H1 (cell line): ENCODE measurements around the gene RSU1. TPM values are rescaled to one million over a fixed set of nuclear protein-coding genes. Genes with fewer than 3 reads are reported as not detected.

Source experiments
- CTCF ChIA-PET: fragments of 300-600 bp; sonication (Branson Sonifier 250); formaldehyde crosslinking; loops from one replicate; lab custom pipeline; 2021; ENCODE audit not compliant: partially characterized antibody; lab: Charles Lee
- POLR2A ChIA-PET: fragments of 300-600 bp; sonication (Branson Sonifier 250); formaldehyde crosslinking; loops from one replicate; lab custom pipeline; 2021; ENCODE audit warnings: inconsistent platforms; ENCODE audit not compliant: partially characterized antibody; lab: Charles Lee
- DNase-seq, 2 experiments: peaks; one replicate each; pipeline versions ENCODE4 v3.0.0 to v3.0.0-alpha.2; 2010 to 2022; ENCODE audit warnings: low spot score in 2 of 2, low read depth in 1 of 2, mixed read lengths in 1 of 2
- FAIRE-seq: peaks from 2 replicates; lab custom pipeline; 2011; peaks lifted over from hg19 to GRCh38; lab: Jason Lieb, UNC
- H2AFZ ChIP-seq: 2 replicates; pipeline ENCODE4 v1.8.1; 2012; ENCODE audit warnings: low read length, inconsistent platforms
- H2AK5ac ChIP-seq: 2 replicates; pipeline ENCODE4 v1.6.1; 2013; ENCODE audit warnings: low read depth, low read length
- H2BK120ac ChIP-seq: replicated peaks from 2 replicates; pipeline ENCODE3; 2013; ENCODE audit warnings: low read depth, low read length, inconsistent platforms
- H2BK12ac ChIP-seq: 2 replicates; pipeline ENCODE4 v1.6.1; 2013; ENCODE audit warnings: low read depth, low read length
- H2BK15ac ChIP-seq: 2 replicates; pipeline ENCODE4 v1.6.1; 2013; ENCODE audit warnings: low read length
- H2BK20ac ChIP-seq: 2 replicates; pipeline ENCODE4 v1.6.1; 2013; ENCODE audit warnings: low read length
- H2BK5ac ChIP-seq: 2 replicates; pipeline ENCODE4 v1.6.1; 2013; ENCODE audit warnings: low read depth, low read length
- H3K14ac ChIP-seq: 2 replicates; pipeline ENCODE4 v1.6.1; 2013; ENCODE audit warnings: inconsistent platforms; ENCODE audit not compliant: insufficient read length
- H3K18ac ChIP-seq: 2 replicates; pipeline ENCODE4 v1.6.1; 2013; ENCODE audit warnings: low read length; ENCODE audit errors: extremely low read depth
- H3K23ac ChIP-seq: 2 replicates; pipeline ENCODE4 v1.6.1; 2013; ENCODE audit warnings: inconsistent platforms; ENCODE audit not compliant: insufficient read length
- H3K23me2 ChIP-seq: 2 replicates; pipeline ENCODE4 v1.6.1; 2013; ENCODE audit warnings: low read depth, low read length
- H3K27ac ChIP-seq: 2 replicates; pipeline ENCODE4 v1.6.1; 2011; ENCODE audit warnings: low read depth, low read length, inconsistent platforms
- H3K27me3 ChIP-seq, 4 experiments: replicated peaks in 1 of 4; 1 replicate in 1 of 4; 2 replicates in 3 of 4; pipeline versions ENCODE4 v1.6.1 to v1.8.1; 2011 to 2013; ENCODE audit warnings: low read length in 3 of 4, mild to moderate bottlenecking in 3 of 4, inconsistent platforms in 2 of 4, mixed read lengths in 2 of 4, moderate library complexity in 1 of 4; ENCODE audit not compliant: control insufficient read depth in 3 of 4, insufficient read depth in 3 of 4; ENCODE audit errors: extremely low read depth in 1 of 4
- H3K36me3 ChIP-seq, 4 experiments: 2 replicates each; pipeline versions ENCODE4 v1.6.1 to v1.8.1; 2011 to 2013; ENCODE audit warnings: mild to moderate bottlenecking in 4 of 4, low read length in 3 of 4, moderate library complexity in 2 of 4, control low read depth in 1 of 4, inconsistent platforms in 1 of 4; ENCODE audit not compliant: insufficient read depth in 4 of 4, control insufficient read depth in 2 of 4
- H3K4ac ChIP-seq: replicated peaks from 2 replicates; pipeline ENCODE3; 2013; ENCODE audit warnings: low read length, low read depth, mixed read lengths, inconsistent platforms; ENCODE audit not compliant: insufficient read length
- H3K4me1 ChIP-seq, 4 experiments: replicated peaks in 1 of 4; 1 replicate in 1 of 4; 2 replicates in 3 of 4; pipeline versions ENCODE4 v1.6.1 to v1.8.1; 2011 to 2013; ENCODE audit warnings: low read length in 3 of 4, inconsistent platforms in 2 of 4, mixed read lengths in 1 of 4; ENCODE audit not compliant: insufficient read depth in 4 of 4, control insufficient read depth in 3 of 4
- H3K4me2 ChIP-seq, 2 experiments: 2 replicates each; pipeline versions ENCODE4 v1.6.1 to v1.8.1; 2011 to 2013; ENCODE audit warnings: low read depth in 2 of 2, low read length in 2 of 2, control low read depth in 1 of 2, inconsistent platforms in 1 of 2, mild to moderate bottlenecking in 1 of 2; ENCODE audit not compliant: insufficient read depth in 1 of 2
- H3K4me3 ChIP-seq, 4 experiments: fragments of 200-600, 300-600 bp in 1 of 4; sonication (generic), shearing (Covaris generic), sonication (Bioruptor Twin) in 1 of 4; 2 replicates each; pipeline versions ENCODE4 v1.5.1 to v1.8.1; 2011 to 2016; ENCODE audit warnings: low read length in 4 of 4, low read depth in 3 of 4, control low read depth in 2 of 4, inconsistent platforms in 2 of 4, mild to moderate bottlenecking in 2 of 4, mixed read lengths in 1 of 4, moderate library complexity in 1 of 4; ENCODE audit not compliant: insufficient read depth in 2 of 4; ENCODE audit errors: extremely low read depth in 1 of 4
- H3K56ac ChIP-seq: replicated peaks from 2 replicates; pipeline ENCODE3; 2013; ENCODE audit warnings: low read depth, mild to moderate bottlenecking, mixed read lengths, low read length, inconsistent platforms; ENCODE audit not compliant: insufficient read length
- H3K79me1 ChIP-seq: 2 replicates; pipeline ENCODE4 v1.6.1; 2013; ENCODE audit warnings: low read depth, low read length, control low read depth
- H3K79me2 ChIP-seq, 2 experiments: 2 replicates each; pipeline versions ENCODE4 v1.6.1 to v1.8.1; 2012 to 2013; ENCODE audit warnings: low read length in 2 of 2, mild to moderate bottlenecking in 2 of 2, inconsistent platforms in 1 of 2; ENCODE audit not compliant: insufficient read depth in 2 of 2, control insufficient read depth in 1 of 2
- H3K9ac ChIP-seq, 4 experiments: replicated peaks in 1 of 4; 1 replicate in 1 of 4; 2 replicates in 3 of 4; pipeline versions ENCODE4 v1.6.1 to v1.8.1; 2011 to 2013; ENCODE audit warnings: low read depth in 3 of 4, low read length in 3 of 4, control low read depth in 2 of 4, mild to moderate bottlenecking in 2 of 4, moderate library complexity in 2 of 4, inconsistent platforms in 1 of 4; ENCODE audit errors: extremely low read depth in 1 of 4
- H3K9me3 ChIP-seq, 2 experiments: 2 replicates each; pipeline versions ENCODE4 v1.6.1 to v1.8.1; 2012 to 2013; ENCODE audit warnings: mild to moderate bottlenecking in 2 of 2, moderate library complexity in 2 of 2, control low read depth in 1 of 2, inconsistent platforms in 1 of 2, low read depth in 1 of 2, low read length in 1 of 2, mixed read lengths in 1 of 2; ENCODE audit not compliant: insufficient read depth in 2 of 2
- H4K20me1 ChIP-seq, 2 experiments: replicated peaks in 1 of 2; 2 replicates each; pipeline versions ENCODE3 to v1.8.1; 2011 to 2013; ENCODE audit warnings: inconsistent platforms in 2 of 2, low read length in 2 of 2, mild to moderate bottlenecking in 1 of 2; ENCODE audit not compliant: insufficient read depth in 2 of 2, control insufficient read depth in 1 of 2
- H4K5ac ChIP-seq: 2 replicates; pipeline ENCODE4 v1.6.1; 2013; ENCODE audit warnings: low read length, low read depth, mixed read lengths, inconsistent platforms; ENCODE audit not compliant: insufficient read length
- H4K8ac ChIP-seq: 2 replicates; pipeline ENCODE4 v1.8.0; 2013; ENCODE audit warnings: mild to moderate bottlenecking, moderate library complexity, low read length, inconsistent platforms; ENCODE audit not compliant: insufficient read depth; ENCODE audit errors: extremely low read depth
- H4K91ac ChIP-seq: replicated peaks from 2 replicates; pipeline ENCODE3; 2013; ENCODE audit warnings: low read length, mixed read lengths, inconsistent platforms; ENCODE audit not compliant: insufficient read length
- ASH2L ChIP-seq: fragments of 200-600, 300-600 bp; sonication (generic); IDR thresholded peaks from one replicate; pipeline ENCODE4 v1.7.1; 2017; ENCODE audit warnings: low read length
- BRCA1 ChIP-seq: IDR thresholded peaks from 2 replicates; pipeline ENCODE4 v1.6.1; 2012; ENCODE audit warnings: low read depth, low read length, improper control_type of control experiment
- CTBP2 ChIP-seq: IDR thresholded peaks from 2 replicates; pipeline ENCODE4 v1.7.0; 2011; ENCODE audit warnings: borderline replicate concordance, mild to moderate bottlenecking, moderate library complexity, mixed read lengths, low read length; ENCODE audit not compliant: insufficient read depth, insufficient read length
- E2F6 ChIP-seq: IDR thresholded peaks from 2 replicates; pipeline ENCODE4 v1.6.1; 2012; ENCODE audit warnings: inconsistent platforms
- GTF2F1 ChIP-seq: IDR thresholded peaks from 2 replicates; pipeline ENCODE4 v1.6.1; 2012; ENCODE audit warnings: low read depth, low read length, improper control_type of control experiment, borderline replicate concordance
- HDAC2 ChIP-seq, 2 experiments: fragments of 300-600 bp in 1 of 2; sonication (generic) in 1 of 2; IDR thresholded peaks; 2 replicates each; pipeline ENCODE4 v1.6.1; 2011 to 2012; ENCODE audit warnings: low read depth in 2 of 2, low read length in 2 of 2, mild to moderate bottlenecking in 2 of 2, moderate library complexity in 2 of 2, borderline replicate concordance in 1 of 2, inconsistent platforms in 1 of 2
- JUN ChIP-seq: IDR thresholded peaks from 2 replicates; pipeline ENCODE4 v1.6.1; 2011; ENCODE audit warnings: low read depth, mild to moderate bottlenecking, improper control_type of control experiment, low read length
- KDM1A ChIP-seq: fragments of 200-600, 300-600 bp; sonication (generic); IDR thresholded peaks from 2 replicates; pipeline ENCODE4 v1.7.1; 2016; ENCODE audit warnings: mild to moderate bottlenecking, low read length, borderline replicate concordance
- POLR2AphosphoS5 ChIP-seq: IDR thresholded peaks from 2 replicates; pipeline ENCODE4 v1.6.1; 2011; ENCODE audit warnings: low read depth, low read length
- RFX5 ChIP-seq: IDR thresholded peaks from 2 replicates; pipeline ENCODE4 v1.6.1; 2011; ENCODE audit warnings: low read depth, low read length, improper control_type of control experiment, borderline replicate concordance
- SIN3A ChIP-seq, 2 experiments: IDR thresholded peaks in 1 of 2; conservative IDR thresholded peaks in 1 of 2; 2 replicates each; pipeline ENCODE4 v1.6.1; 2011 to 2012; ENCODE audit warnings: low read length in 2 of 2, improper control_type of control experiment in 1 of 2, low read depth in 1 of 2, mild to moderate bottlenecking in 1 of 2
- SP1 ChIP-seq: IDR thresholded peaks from 2 replicates; pipeline ENCODE4 v1.6.1; 2011; ENCODE audit warnings: low read depth, low read length
- TEAD4 ChIP-seq: IDR thresholded peaks from 2 replicates; pipeline ENCODE4 v1.6.1; 2012; ENCODE audit warnings: low read depth, low read length, inconsistent platforms, mixed read lengths
- ZNF274 ChIP-seq: IDR thresholded peaks from 2 replicates; pipeline ENCODE4 v1.7.0; 2012; ENCODE audit warnings: low read length, borderline replicate concordance; ENCODE audit errors: extremely low read depth
- WGBS, 2 experiments: shearing (Covaris generic) in 1 of 2; methylation state at CpG; one replicate each; pipeline versions ENCODE4 v1.1.6 to v1.1.7; 2013 to 2015; ENCODE audit warnings: low lambda C conversion rate in 2 of 2, mixed read lengths in 2 of 2, inconsistent platforms in 1 of 2, low coverage in 1 of 2, missing lambda C conversion rate in 1 of 2; ENCODE audit not compliant: insufficient replicate concordance in 2 of 2, insufficient coverage in 1 of 2, insufficient read length in 1 of 2; ENCODE audit errors: extremely low coverage in 1 of 2, missing lambda C conversion rate in 1 of 2; 5-methylcytosine and 5-hydroxymethylcytosine counted together
- polyA plus RNA-seq, 7 experiments: library from polyadenylated mRNA; depleted of rRNA in 3 of 7; stranded (reverse) in 5 of 7; unstranded in 2 of 7; fragments of >200 nt in 5 of 7; fragments of 200-250 nt in 2 of 7; gene quantifications; 1 replicate in 5 of 7; 2 replicates in 1 of 7; 4 replicates in 1 of 7; pipeline versions ENCODE4 v1.2.1 to v1.2.3, GENCODE V29; 2011 to 2013; ENCODE audit warnings: missing spikeins in 2 of 7, mixed read lengths in 2 of 7
- total RNA-seq: library from RNA; stranded (reverse); fragmentation: NEBNext Ultra II Directional; extraction: Animal tissue kit (Norgen Biotek cat#: 25700); gene quantifications from 2 replicates; pipeline ENCODE4 v1.2.1, GENCODE V29; 2021

The RSU1 gene
- total and polyA plus RNA-seq, 2 of the 8 experiments (the other 6 are each of a cell fraction or from before 2014, with no cell fraction given) = 50.0 to 68.2 TPM

GRCh38 chr10:16656895-16657294, 160.3 kb downstream of the RSU1 start:
- FAIRE-seq = no peak
- H3K18ac ChIP-seq = no peak overlapping the region
- DNase-seq = no peak
- H3K79me2 ChIP-seq = no peaks in the 10 kb centered on the region
- H3K56ac ChIP-seq = no peak overlapping the region
- H2BK12ac ChIP-seq = no peak overlapping the region
- no peak overlapping the region for H2BK5ac ChIP-seq
- no peaks in the 10 kb centered on the region for H3K79me1 ChIP-seq
- ChIA-PET CTCF (interaction anchor here (0.6 kb wide), 2 partner anchors 91 to 120 kb away, joined by 3 read pairs; no protein-coding TSS in a partner anchor), POLR2A (no interaction called here)
- 90% methylated on average over 3 of the region's 3 CpGs; no CpG with 5 or more reads in 1 of the 2 experiments for WGBS, 2 experiments
- no peaks in the 10 kb centered on the region for H3K23me2 ChIP-seq
- no peak overlapping the region for H4K91ac ChIP-seq
- H3K4me1 ChIP-seq = no peaks in the 10 kb centered on the region; a peak in 1 of 7 replicates
- no peaks in the 10 kb centered on the region for H3K27me3 ChIP-seq
- H4K5ac ChIP-seq = no peak overlapping the region
- H3K4ac ChIP-seq = no peak overlapping the region
- no peak overlapping the region for H2AFZ ChIP-seq
- H3K4me2 ChIP-seq = no peak overlapping the region
- H3K14ac ChIP-seq = no peak overlapping the region
- H2BK15ac ChIP-seq = no peak overlapping the region
- no peak overlapping the region for H2BK20ac ChIP-seq
- H2AK5ac ChIP-seq = no peak overlapping the region
- H2BK120ac ChIP-seq = no peak overlapping the region
- H3K4me3 ChIP-seq = no peak overlapping the region
- H4K20me1 ChIP-seq = no peaks in the 10 kb centered on the region
- no peak overlapping the region for H3K27ac ChIP-seq
- no peaks in the 10 kb centered on the region for H3K36me3 ChIP-seq
- no peak overlapping the region for H4K8ac ChIP-seq
- H3K23ac ChIP-seq = no peak overlapping the region
- H3K9ac ChIP-seq = no peak overlapping the region
- no peaks in the 10 kb centered on the region for H3K9me3 ChIP-seq
- TF ChIP-seq BRCA1 (no peak), TEAD4 (no peak), SP1 (no peak), CTBP2 (no peak), ZNF274 (no peak), ASH2L (no peak), SIN3A (conservative IDR thresholded peaks at IDR 0.05 in 1 of 2, IDR thresholded peaks at IDR 0.05 in 1 of 2; ENCODE audit: low read depth in 1 of 2, low read length in 2 of 2) (no peak), KDM1A (no peak), GTF2F1 (no peak), RFX5 (no peak), HDAC2 (IDR thresholded peaks at IDR 0.05; ENCODE audit: borderline replicate concordance in 1 of 2, low read depth in 2 of 2, low read length in 2 of 2) (no peak), POLR2AphosphoS5 (no peak), JUN (no peak), E2F6 (no peak)
